ENCODE measurements around the gene ARHGEF4. TPM values are rescaled to one million over a fixed set of nuclear protein-coding genes. Genes with fewer than 3 reads are reported as not detected.

Gene ARHGEF4
- polyA plus RNA-seq, 3 donors = 0.05 TPM; not detected in 2

- intact Hi-C loops (cut with micrococcal nuclease) = no loop called here
- H3K4me1 Mint-ChIP-seq = no peaks in the 10 kb centered on the region
- H3K4me3 ChIP-seq (replicated peaks in 1 of 3; ENCODE audit: low read depth in 2 of 3, low read length in 3 of 3) = no peak overlapping the region
- no peak overlapping the region for H2AFZ ChIP-seq (ENCODE audit: insufficient read depth, low read depth, low read length, poor library complexity, severe bottlenecking)
- peaks cover 2 to 14% of the 10 kb centered on the region in 2 donors for H3K27me3 ChIP-seq (ENCODE audit: control insufficient read depth in 2 of 2, insufficient read depth in 2 of 2, low read length in 2 of 2)
- no peak overlapping the region for H3K27ac ChIP-seq (ENCODE audit: low read depth in 1 of 2, low read length in 2 of 2)
- H3K9ac ChIP-seq (ENCODE audit: insufficient read depth, low read length, poor library complexity, severe bottlenecking) = no peak overlapping the region
- peaks cover 13% of the 10 kb centered on the region for H4K20me1 ChIP-seq (ENCODE audit: insufficient read depth, low read length)
- peaks cover 0 to 2% (median 0%) of the 10 kb centered on the region in 7 donors for H3K9me3 Mint-ChIP-seq
- no peak overlapping the region for H3K4me2 ChIP-seq (replicated peaks; ENCODE audit: extremely low read depth, low read length, poor library complexity, severe bottlenecking)
- no peaks in the 10 kb centered on the region for H3K79me2 ChIP-seq (ENCODE audit: insufficient read depth, low read length)
- H3K27me3 Mint-ChIP-seq (ENCODE audit: low read depth in 3 of 3) = peaks cover 14 to 22% (median 21%) of the 10 kb centered on the region in 3 donors
- no peak overlapping the region for H3K4me3 Mint-ChIP-seq
- peaks cover 37 to 41% of the 10 kb centered on the region in 2 donors for H3K36me3 Mint-ChIP-seq
- H3K4me1 ChIP-seq (ENCODE audit: control insufficient read depth in 1 of 2, insufficient read depth in 2 of 2, low read length in 2 of 2) = no peaks in the 10 kb centered on the region
- peaks cover 33 to 43% of the 10 kb centered on the region in 2 donors for H3K36me3 ChIP-seq (replicated peaks in 1 of 2; ENCODE audit: control insufficient read depth in 1 of 2, insufficient read depth in 2 of 2, low read length in 2 of 2)
- no peak for TF ChIP-seq CTCF (IDR thresholded peaks at IDR 0.05)
- WGBS (ENCODE audit: insufficient coverage) = 90% methylated on average over 6 of the region's 8 CpGs
- no peak for DNase-seq
- no peak overlapping the region for H3K27ac Mint-ChIP-seq
- no peaks in the 10 kb centered on the region for H3K9me3 ChIP-seq (replicated peaks in 1 of 2; ENCODE audit: control insufficient read depth in 1 of 2, insufficient read depth in 1 of 2, low read length in 2 of 2)
Observed at GRCh38 chr2:131045286-131046027, 208.7 kb downstream of the ARHGEF4 start.

GRCh38 chr2:131046028-131046917, 209.6 kb downstream of the ARHGEF4 start:
- no peak overlapping the region for H3K4me3 ChIP-seq (replicated peaks in 1 of 3; ENCODE audit: low read depth in 2 of 3, low read length in 3 of 3)
- Mint-ChIP-seq H3K36me3 (peaks cover 45 to 49% of the 10 kb centered on the region in 2 donors), H3K4me1 (no peaks in the 10 kb centered on the region), H3K4me3 (no peak overlapping the region), H3K9me3 (peaks cover 0 to under 1% (median 0%) of the 10 kb centered on the region in 7 donors), H3K27ac (peak overlapping the region in 1 of 7 donors; percentile 59), H3K27me3 (ENCODE audit: low read depth in 3 of 3) (peaks cover 6 to 14% (median 13%) of the 10 kb centered on the region in 3 donors)
- H3K27ac ChIP-seq (ENCODE audit: low read depth in 1 of 2, low read length in 2 of 2) = no peak overlapping the region
- H3K4me1 ChIP-seq (ENCODE audit: control insufficient read depth in 1 of 2, insufficient read depth in 2 of 2, low read length in 2 of 2) = no peaks in the 10 kb centered on the region
- no peaks in the 10 kb centered on the region for H3K79me2 ChIP-seq (ENCODE audit: insufficient read depth, low read length)
- H3K27me3 ChIP-seq (ENCODE audit: control insufficient read depth in 2 of 2, insufficient read depth in 2 of 2, low read length in 2 of 2) = peaks cover 0 to 5% of the 10 kb centered on the region in 2 donors
- 93% methylated on average over 24 of the region's 32 CpGs for WGBS (ENCODE audit: insufficient coverage)
- H3K9me3 ChIP-seq (replicated peaks in 1 of 2; ENCODE audit: control insufficient read depth in 1 of 2, insufficient read depth in 1 of 2, low read length in 2 of 2) = no peaks in the 10 kb centered on the region
- no peak for DNase-seq
- H4K20me1 ChIP-seq (ENCODE audit: insufficient read depth, low read length) = peaks cover 18% of the 10 kb centered on the region
- H3K36me3 ChIP-seq (replicated peaks in 1 of 2; ENCODE audit: control insufficient read depth in 1 of 2, insufficient read depth in 2 of 2, low read length in 2 of 2) = peaks cover 41 to 51% of the 10 kb centered on the region in 2 donors
- TF ChIP-seq CTCF (IDR thresholded peaks at IDR 0.05) = no peak
- no peak overlapping the region for H2AFZ ChIP-seq (ENCODE audit: insufficient read depth, low read depth, low read length, poor library complexity, severe bottlenecking)
- intact Hi-C loops (cut with micrococcal nuclease) = no loop called here
- no peak overlapping the region for H3K4me2 ChIP-seq (replicated peaks; ENCODE audit: extremely low read depth, low read length, poor library complexity, severe bottlenecking)
- H3K9ac ChIP-seq (ENCODE audit: insufficient read depth, low read length, poor library complexity, severe bottlenecking) = no peak overlapping the region

Measured in CD14-positive monocyte (primary cell).